Hepatocyte (in vitro differentiated cells): Measurements from ENCODE around the gene TMEM63B. TPM values are rescaled to one million over a fixed set of nuclear protein-coding genes. Genes with fewer than 3 reads are reported as not detected.

Experiments used
- DNase-seq: peaks from one replicate; pipeline ENCODE4 v3.0.0-alpha.2; 2016; ENCODE audit warnings: low spot score
- H2AFZ ChIP-seq: fragments of 200-600 bp; sonication (generic); 2 replicates; pipeline ENCODE4 v1.6.0; 2016; ENCODE audit warnings: antibody characterized with exemption, mild to moderate bottlenecking
- H3K27ac ChIP-seq: fragments of 200-600 bp; sonication (generic); 2 replicates; pipeline ENCODE4 v1.5.1; 2016; ENCODE audit warnings: mild to moderate bottlenecking
- H3K27me3 ChIP-seq: fragments of 200-600 bp; sonication (generic); 2 replicates; pipeline ENCODE4 v1.6.1; 2016
- H3K36me3 ChIP-seq: fragments of 200-600 bp; sonication (generic); replicated peaks from 2 replicates; pipeline ENCODE4 v1.5.1; 2016; ENCODE audit warnings: low read depth; ENCODE audit not compliant: insufficient read depth
- H3K4me1 ChIP-seq: fragments of 200-600 bp; sonication (generic); 2 replicates; pipeline ENCODE4 v1.5.1; 2016; ENCODE audit warnings: mild to moderate bottlenecking, moderate library complexity; ENCODE audit not compliant: insufficient read depth
- H3K4me2 ChIP-seq: fragments of 200-600 bp; sonication (generic); 2 replicates; pipeline ENCODE4 v1.6.0; 2016
- H3K4me3 ChIP-seq: fragments of 200-600 bp; sonication (generic); 2 replicates; pipeline ENCODE4 v1.5.1; 2016; ENCODE audit warnings: mild to moderate bottlenecking
- H3K79me2 ChIP-seq: fragments of 200-600 bp; sonication (generic); 2 replicates; pipeline ENCODE4 v1.6.0; 2017; ENCODE audit warnings: mild to moderate bottlenecking
- H3K9me2 ChIP-seq: fragments of 200-600 bp; sonication (generic); replicated peaks from 2 replicates; pipeline ENCODE4 v1.6.0; 2017; ENCODE audit warnings: mild to moderate bottlenecking; ENCODE audit not compliant: insufficient read depth
- H3K9me3 ChIP-seq: fragments of 200-600 bp; sonication (generic); 2 replicates; pipeline ENCODE4 v1.5.1; 2016; ENCODE audit warnings: low read depth, mild to moderate bottlenecking
- H4K20me1 ChIP-seq: fragments of 200-600 bp; sonication (generic); 2 replicates; pipeline ENCODE4 v1.6.0; 2016; ENCODE audit warnings: mild to moderate bottlenecking; ENCODE audit not compliant: insufficient read depth, poor library complexity, severe bottlenecking
- CTCF ChIP-seq: fragments of 200-600 bp; sonication (generic); IDR thresholded peaks from 2 replicates; pipeline ENCODE4 v1.5.1; 2016; ENCODE audit warnings: antibody characterized with exemption, mild to moderate bottlenecking; ENCODE audit not compliant: poor library complexity
- EZH2 ChIP-seq: fragments of 200-600 bp; sonication (generic); IDR thresholded peaks from 2 replicates; pipeline ENCODE4 v1.6.1; 2016; ENCODE audit warnings: antibody characterized with exemption, mild to moderate bottlenecking, borderline replicate concordance
- EZH2phosphoT487 ChIP-seq: fragments of 200-600 bp; sonication (generic); IDR thresholded peaks from one replicate; pipeline ENCODE4 v1.6.1; 2018; ENCODE audit warnings: antibody characterized with exemption, mild to moderate bottlenecking, low read depth, moderate library complexity; ENCODE audit not compliant: unreplicated experiment, severe bottlenecking
- WGBS: methylation state at CpG from one replicate; pipeline ENCODE4 v1.1.6; 2016; ENCODE audit warnings: low lambda C conversion rate; ENCODE audit errors: missing lambda C conversion rate; 5-methylcytosine and 5-hydroxymethylcytosine counted together
- polyA plus RNA-seq: library from polyadenylated mRNA; unstranded; fragments of >200 nt; fragmentation: Nextera tagmentation; extraction: Ambion mirVana; gene quantifications from 2 replicates; pipeline ENCODE4 v1.2.1, GENCODE V29; 2016
- total RNA-seq: library from RNA; depleted of rRNA; stranded (reverse); fragments of >200 nt; gene quantifications from 2 replicates; pipeline ENCODE4 v1.2.3, GENCODE V29; 2014

TMEM63B gene
- total and polyA plus RNA-seq, 2 experiments from 2014 or later, result 31.4 to 43.5 TPM

- no peak overlapping the region for H3K27ac ChIP-seq
- H3K36me3 ChIP-seq, result no peaks in the 10 kb centered on the region
- no peak for TF ChIP-seq EZH2phosphoT487
- TF ChIP-seq EZH2, result no peak
- H3K27me3 ChIP-seq, result no peaks in the 10 kb centered on the region
- H3K79me2 ChIP-seq, result no peaks in the 10 kb centered on the region
- no peak overlapping the region for H3K4me3 ChIP-seq
- no peaks in the 10 kb centered on the region for H3K9me2 ChIP-seq
- DNase-seq, result no peak
- no peaks in the 10 kb centered on the region for H3K9me3 ChIP-seq
- H3K4me2 ChIP-seq, result no peak overlapping the region
- H2AFZ ChIP-seq, result no peak overlapping the region
- H3K4me1 ChIP-seq, result no peaks in the 10 kb centered on the region
- no peaks in the 10 kb centered on the region for H4K20me1 ChIP-seq
- 90% methylated on average over 8 of the region's 8 CpGs for WGBS
These were observed 35.7 kb downstream of the TMEM63B start for GRCh38 chr6:44162876-44163625.

DNA sequence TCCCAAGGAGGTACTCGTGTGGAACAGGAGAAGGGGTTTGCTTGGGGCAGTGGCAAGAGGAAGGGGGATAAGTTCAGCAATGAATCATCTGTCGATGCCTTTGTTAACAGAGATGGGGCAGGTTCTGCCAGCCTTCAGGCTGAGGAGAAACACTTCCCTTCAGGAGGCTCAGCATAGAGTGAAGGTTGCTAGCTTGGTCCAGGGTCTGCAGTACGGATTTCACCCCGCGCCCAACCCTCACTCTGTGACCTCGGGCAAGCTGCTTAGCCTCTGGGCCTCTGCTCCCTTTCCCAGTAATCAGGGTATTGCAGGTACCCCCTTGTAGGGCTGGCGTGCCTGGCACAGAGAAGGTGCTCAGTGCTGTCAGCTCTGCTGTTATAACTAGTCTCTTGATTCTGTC is 38.8 kb downstream of the TMEM63B start:
- Histone ChIP-seq H3K4me1 (no peaks in the 10 kb centered on the region), H3K27ac (no peak overlapping the region), H2AFZ (no peak overlapping the region)

GRCh38 chr6:44166591-44167184 is 39.3 kb downstream of the TMEM63B start:
- TF ChIP-seq EZH2 (no peak), EZH2phosphoT487 (no peak), CTCF (no peak)
- H3K79me2 ChIP-seq, result no peaks in the 10 kb centered on the region
- H3K27me3 ChIP-seq, result no peaks in the 10 kb centered on the region
- DNase-seq, result no peak
- no peaks in the 10 kb centered on the region for H3K36me3 ChIP-seq
- H3K4me2 ChIP-seq, result no peak overlapping the region
- H3K4me1 ChIP-seq, result no peaks in the 10 kb centered on the region
- 52% methylated on average over 13 of the region's 16 CpGs for WGBS
- H2AFZ ChIP-seq, result no peak overlapping the region
- no peak overlapping the region for H3K4me3 ChIP-seq
- no peaks in the 10 kb centered on the region for H4K20me1 ChIP-seq
- H3K9me3 ChIP-seq, result no peaks in the 10 kb centered on the region
- no peaks in the 10 kb centered on the region for H3K9me2 ChIP-seq
- no peak overlapping the region for H3K27ac ChIP-seq

More for the DNA sequence above, 38.8 kb downstream of the TMEM63B start:
- no peaks in the 10 kb centered on the region for H3K79me2 ChIP-seq
- H3K9me2 ChIP-seq, result no peaks in the 10 kb centered on the region
- no peaks in the 10 kb centered on the region for H4K20me1 ChIP-seq
- H3K9me3 ChIP-seq, result no peaks in the 10 kb centered on the region
- no peak for TF ChIP-seq EZH2
- TF ChIP-seq EZH2phosphoT487, result no peak
- no peak for TF ChIP-seq CTCF
- no peaks in the 10 kb centered on the region for H3K36me3 ChIP-seq
- H3K4me2 ChIP-seq, result no peak overlapping the region
- 79% methylated on average over 7 of the region's 7 CpGs for WGBS
- H3K27me3 ChIP-seq, result no peaks in the 10 kb centered on the region
- H3K4me3 ChIP-seq, result no peak overlapping the region
- no peak for DNase-seq

- TF ChIP-seq CTCF (no peak), EZH2 (no peak), EZH2phosphoT487 (no peak)
- H3K9me2 ChIP-seq, result no peaks in the 10 kb centered on the region
- H3K4me2 ChIP-seq, result no peak overlapping the region
- no peaks in the 10 kb centered on the region for H4K20me1 ChIP-seq
- no peak overlapping the region for H3K27ac ChIP-seq
- no peaks in the 10 kb centered on the region for H3K79me2 ChIP-seq
- DNase-seq, result no peak
- H3K4me1 ChIP-seq, result no peaks in the 10 kb centered on the region
- no peak overlapping the region for H2AFZ ChIP-seq
- H3K36me3 ChIP-seq, result no peaks in the 10 kb centered on the region
- H3K9me3 ChIP-seq, result no peaks in the 10 kb centered on the region
- H3K4me3 ChIP-seq, result no peak overlapping the region
- WGBS, result 100% methylated on average over 1 of the region's 1 CpG
- H3K27me3 ChIP-seq, result no peaks in the 10 kb centered on the region
These were observed 40.2 kb downstream of the TMEM63B start for GRCh38 chr6:44167567-44167966.
